ENCODE measurements around the gene YPEL5.

YPEL5 gene

GRCh38 chr2:30197570-30198192, 50.9 kb downstream of the YPEL5 start:
- H3K4me1 ChIP-seq (ENCODE audit: control insufficient read depth in 1 of 2, insufficient read depth in 2 of 2, low read length in 2 of 2): no peaks in the 10 kb centered on the region
- H3K27me3 ChIP-seq (ENCODE audit: control insufficient read depth in 1 of 2, insufficient read depth in 2 of 2, low read length in 2 of 2): no peaks in the 10 kb centered on the region
- H3K36me3 ChIP-seq (ENCODE audit: control insufficient read depth in 1 of 2, insufficient read depth in 2 of 2, low read length in 2 of 2): no peaks in the 10 kb centered on the region
- H3K27ac ChIP-seq (ENCODE audit: low read depth, low read length): no peak overlapping the region
- H3K4me3 ChIP-seq (ENCODE audit: low read depth in 1 of 2, low read length in 2 of 2): no peak overlapping the region
- H3K9me3 ChIP-seq (ENCODE audit: control insufficient read depth in 1 of 2, low read length in 2 of 2): no peaks in the 10 kb centered on the region
- H3K9ac ChIP-seq (ENCODE audit: low read depth in 1 of 2, low read length in 2 of 2): no peak overlapping the region

DNA sequence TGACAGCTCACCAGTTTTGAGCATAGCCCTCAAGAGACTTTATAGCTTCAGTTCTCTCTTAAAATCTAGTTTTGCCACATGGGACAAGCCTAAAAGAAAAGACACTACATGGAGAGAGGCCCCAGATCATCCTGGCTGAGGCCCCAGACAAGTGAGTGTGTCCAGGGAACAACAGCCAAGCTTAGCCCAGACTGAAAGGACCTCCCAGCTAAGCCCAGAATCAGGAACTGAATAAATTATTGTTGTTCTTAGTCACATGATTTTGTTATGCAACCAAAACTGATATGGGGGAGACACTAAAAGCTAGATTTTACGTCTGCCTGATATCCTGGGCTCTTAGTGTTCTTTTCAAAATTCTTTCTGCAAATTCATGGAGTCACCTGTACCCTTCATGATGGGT, 55.2 kb downstream of the YPEL5 start:
- H3K4me1 ChIP-seq (ENCODE audit: control insufficient read depth in 1 of 2, insufficient read depth in 2 of 2, low read length in 2 of 2): no peaks in the 10 kb centered on the region
- no peak overlapping the region for H3K9ac ChIP-seq (ENCODE audit: low read depth in 1 of 2, low read length in 2 of 2)
- no peak overlapping the region for H3K27ac ChIP-seq (ENCODE audit: low read depth, low read length)
- no peaks in the 10 kb centered on the region for H3K9me3 ChIP-seq (ENCODE audit: control insufficient read depth in 1 of 2, low read length in 2 of 2)
- no peak overlapping the region for H3K4me3 ChIP-seq (ENCODE audit: low read depth in 1 of 2, low read length in 2 of 2)
- H3K36me3 ChIP-seq (ENCODE audit: control insufficient read depth in 1 of 2, insufficient read depth in 2 of 2, low read length in 2 of 2): no peaks in the 10 kb centered on the region
- H3K27me3 ChIP-seq (ENCODE audit: control insufficient read depth in 1 of 2, insufficient read depth in 2 of 2, low read length in 2 of 2): no peaks in the 10 kb centered on the region

GRCh38 chr2:30203156-30203555, 56.3 kb downstream of the YPEL5 start:
- Histone ChIP-seq H3K27ac (ENCODE audit: low read depth, low read length) (no peak overlapping the region), H3K4me1 (ENCODE audit: control insufficient read depth in 1 of 2, insufficient read depth in 2 of 2, low read length in 2 of 2) (no peaks in the 10 kb centered on the region), H3K9me3 (ENCODE audit: control insufficient read depth in 1 of 2, low read length in 2 of 2) (no peaks in the 10 kb centered on the region), H3K27me3 (ENCODE audit: control insufficient read depth in 1 of 2, insufficient read depth in 2 of 2, low read length in 2 of 2) (no peaks in the 10 kb centered on the region), H3K9ac (ENCODE audit: low read depth in 1 of 2, low read length in 2 of 2) (no peak overlapping the region), H3K36me3 (ENCODE audit: control insufficient read depth in 1 of 2, insufficient read depth in 2 of 2, low read length in 2 of 2) (no peaks in the 10 kb centered on the region), H3K4me3 (ENCODE audit: low read depth in 1 of 2, low read length in 2 of 2) (no peak overlapping the region)

GRCh38 chr2:30204281-30204680, 57.5 kb downstream of the YPEL5 start:
- Histone ChIP-seq H3K4me3 (ENCODE audit: low read depth in 1 of 2, low read length in 2 of 2) (no peak overlapping the region), H3K9ac (ENCODE audit: low read depth in 1 of 2, low read length in 2 of 2) (no peak overlapping the region), H3K27ac (ENCODE audit: low read depth, low read length) (no peak overlapping the region), H3K36me3 (ENCODE audit: control insufficient read depth in 1 of 2, insufficient read depth in 2 of 2, low read length in 2 of 2) (no peaks in the 10 kb centered on the region), H3K4me1 (ENCODE audit: control insufficient read depth in 1 of 2, insufficient read depth in 2 of 2, low read length in 2 of 2) (peaks cover 0 to 6% of the 10 kb centered on the region in 2 donors), H3K27me3 (ENCODE audit: control insufficient read depth in 1 of 2, insufficient read depth in 2 of 2, low read length in 2 of 2) (no peaks in the 10 kb centered on the region), H3K9me3 (ENCODE audit: control insufficient read depth in 1 of 2, low read length in 2 of 2) (no peaks in the 10 kb centered on the region)

DNA sequence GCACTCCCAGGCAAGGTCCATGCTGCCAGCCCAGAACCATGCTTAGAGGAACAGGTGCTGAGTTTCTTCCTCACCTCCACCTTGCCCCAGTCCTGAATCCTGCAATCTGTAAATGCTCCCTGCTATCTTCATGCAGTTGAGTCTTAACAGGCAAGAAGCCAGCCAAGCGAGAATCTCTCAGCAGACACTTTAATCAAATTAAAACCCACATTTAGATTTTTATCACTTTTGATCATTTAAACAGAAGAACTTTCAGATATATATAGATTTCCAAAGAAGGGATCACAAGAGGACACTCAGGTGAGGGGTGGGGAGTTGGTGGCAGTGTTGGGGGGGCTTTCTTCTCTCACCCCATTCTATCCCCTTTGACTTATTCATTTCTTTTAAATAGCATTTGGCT, 58.6 kb downstream of the YPEL5 start:
- H3K36me3 ChIP-seq (ENCODE audit: control insufficient read depth in 1 of 2, insufficient read depth in 2 of 2, low read length in 2 of 2): no peaks in the 10 kb centered on the region
- peaks cover 0 to 6% of the 10 kb centered on the region in 2 donors for H3K4me1 ChIP-seq (ENCODE audit: control insufficient read depth in 1 of 2, insufficient read depth in 2 of 2, low read length in 2 of 2)
- no peaks in the 10 kb centered on the region for H3K27me3 ChIP-seq (ENCODE audit: control insufficient read depth in 1 of 2, insufficient read depth in 2 of 2, low read length in 2 of 2)
- H3K9ac ChIP-seq (ENCODE audit: low read depth in 1 of 2, low read length in 2 of 2): no peak overlapping the region
- no peak overlapping the region for H3K4me3 ChIP-seq (ENCODE audit: low read depth in 1 of 2, low read length in 2 of 2)
- H3K9me3 ChIP-seq (ENCODE audit: control insufficient read depth in 1 of 2, low read length in 2 of 2): no peaks in the 10 kb centered on the region
- no peak overlapping the region for H3K27ac ChIP-seq (ENCODE audit: low read depth, low read length)

- no peak overlapping the region for H3K4me3 ChIP-seq (ENCODE audit: low read depth in 1 of 2, low read length in 2 of 2)
- H3K4me1 ChIP-seq (ENCODE audit: control insufficient read depth in 1 of 2, insufficient read depth in 2 of 2, low read length in 2 of 2): peaks cover 0 to 6% of the 10 kb centered on the region in 2 donors
- no peak overlapping the region for H3K9ac ChIP-seq (ENCODE audit: low read depth in 1 of 2, low read length in 2 of 2)
- no peaks in the 10 kb centered on the region for H3K27me3 ChIP-seq (ENCODE audit: control insufficient read depth in 1 of 2, insufficient read depth in 2 of 2, low read length in 2 of 2)
- H3K36me3 ChIP-seq (ENCODE audit: control insufficient read depth in 1 of 2, insufficient read depth in 2 of 2, low read length in 2 of 2): no peaks in the 10 kb centered on the region
- no peak overlapping the region for H3K27ac ChIP-seq (ENCODE audit: low read depth, low read length)
- no peaks in the 10 kb centered on the region for H3K9me3 ChIP-seq (ENCODE audit: control insufficient read depth in 1 of 2, low read length in 2 of 2)
Observed at GRCh38 chr2:30206461-30207430, 59.9 kb downstream of the YPEL5 start.

- peaks cover under 1 to 6% of the 10 kb centered on the region in 2 donors for H3K4me1 ChIP-seq (ENCODE audit: control insufficient read depth in 1 of 2, insufficient read depth in 2 of 2, low read length in 2 of 2)
- no peaks in the 10 kb centered on the region for H3K9me3 ChIP-seq (ENCODE audit: control insufficient read depth in 1 of 2, low read length in 2 of 2)
- no peak overlapping the region for H3K9ac ChIP-seq (ENCODE audit: low read depth in 1 of 2, low read length in 2 of 2)
- no peaks in the 10 kb centered on the region for H3K27me3 ChIP-seq (ENCODE audit: control insufficient read depth in 1 of 2, insufficient read depth in 2 of 2, low read length in 2 of 2)
- H3K36me3 ChIP-seq (ENCODE audit: control insufficient read depth in 1 of 2, insufficient read depth in 2 of 2, low read length in 2 of 2): no peaks in the 10 kb centered on the region
- no peak overlapping the region for H3K27ac ChIP-seq (ENCODE audit: low read depth, low read length)
- no peak overlapping the region for H3K4me3 ChIP-seq (ENCODE audit: low read depth in 1 of 2, low read length in 2 of 2)
Observed at GRCh38 chr2:30208453-30208852, 61.6 kb downstream of the YPEL5 start.

DNA sequence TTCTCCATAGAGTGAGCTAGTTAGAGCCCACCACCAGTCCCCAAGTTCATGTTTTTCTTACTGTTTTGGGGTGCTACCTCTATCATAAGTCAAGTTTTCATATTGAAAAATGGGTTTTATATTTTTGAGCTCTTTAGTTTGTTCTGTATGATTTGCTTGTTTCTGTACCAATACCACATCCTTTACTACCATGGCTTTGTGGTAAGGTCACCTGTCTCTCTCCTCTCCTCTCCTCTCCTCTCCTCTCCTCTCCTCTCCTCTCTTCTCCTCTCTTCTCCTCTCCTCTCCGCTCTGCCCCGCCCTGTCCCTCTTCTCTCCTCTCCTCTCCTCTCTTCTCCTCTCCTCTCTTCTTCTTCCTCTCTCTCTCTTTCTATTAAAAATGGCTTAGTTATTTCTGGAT, 62.4 kb downstream of the YPEL5 start:
- H3K27ac ChIP-seq (ENCODE audit: low read depth, low read length): no peak overlapping the region
- H3K4me1 ChIP-seq (ENCODE audit: control insufficient read depth in 1 of 2, insufficient read depth in 2 of 2, low read length in 2 of 2): peaks cover 6 to 8% of the 10 kb centered on the region in 2 donors

More for the DNA sequence above, 62.4 kb downstream of the YPEL5 start:
- H3K4me3 ChIP-seq (ENCODE audit: low read depth in 1 of 2, low read length in 2 of 2): no peak overlapping the region
- no peaks in the 10 kb centered on the region for H3K36me3 ChIP-seq (ENCODE audit: control insufficient read depth in 1 of 2, insufficient read depth in 2 of 2, low read length in 2 of 2)
- H3K27me3 ChIP-seq (ENCODE audit: control insufficient read depth in 1 of 2, insufficient read depth in 2 of 2, low read length in 2 of 2): no peaks in the 10 kb centered on the region
- H3K9me3 ChIP-seq (ENCODE audit: control insufficient read depth in 1 of 2, low read length in 2 of 2): no peaks in the 10 kb centered on the region
- H3K9ac ChIP-seq (ENCODE audit: low read depth in 1 of 2, low read length in 2 of 2): no peak overlapping the region
